GM18498 (cell line): ENCODE results near the gene NLRC3.
"Not testable (repeated sequence)": the region's sequence is repeated elsewhere in the genome, so short reads cannot be mapped to it uniquely, and the experiment has no call there.

Experiments used
- ATAC-seq: cut with Tn5 transposase; IDR thresholded peaks from one replicate; pipeline ENCODE4 v1.9.1; 2021; ENCODE audit warnings: mild to moderate bottlenecking, moderate library complexity; ENCODE audit not compliant: unreplicated experiment

The NLRC3 gene

DNA sequence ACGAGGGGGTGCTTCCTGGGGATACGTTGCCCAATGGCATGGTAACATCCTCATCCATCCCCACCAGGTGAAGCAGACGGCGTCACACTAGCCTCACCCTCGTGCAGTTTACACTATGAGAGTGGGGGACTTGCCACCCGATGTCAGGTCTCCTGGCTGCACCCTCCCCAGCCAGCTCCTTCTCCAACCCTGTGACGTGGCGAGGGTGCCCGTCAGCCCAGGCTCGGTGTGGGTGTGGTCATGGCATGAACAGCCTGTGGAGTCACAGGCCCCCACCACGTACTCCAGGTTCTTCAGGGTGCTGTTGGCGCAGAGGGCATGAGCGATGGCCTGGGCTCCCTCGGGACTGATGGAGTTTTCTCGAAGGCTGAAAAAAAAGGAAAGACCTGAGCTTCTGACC, 28.3 kb downstream of the NLRC3 start:
- ATAC-seq: no peak

DNA sequence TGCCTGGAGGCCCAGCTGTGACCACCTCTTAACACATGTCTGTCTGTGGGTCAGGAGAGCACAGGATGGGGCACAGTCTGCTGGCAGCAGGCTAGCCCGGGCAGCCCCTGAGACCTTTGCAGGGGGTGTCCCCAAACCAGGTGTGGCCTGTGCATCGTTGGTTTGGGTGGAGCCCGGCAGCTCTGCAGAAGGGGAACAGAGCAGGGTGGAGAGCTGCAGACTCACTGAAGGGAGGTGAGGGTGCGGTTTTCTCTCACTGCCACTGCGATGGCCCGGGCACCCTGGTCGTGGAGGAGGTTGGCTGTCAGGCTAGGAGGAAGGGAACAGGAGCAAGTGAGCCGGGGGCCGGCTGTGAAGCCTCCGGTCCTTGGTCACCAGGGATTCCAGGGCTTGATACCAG, 28.8 kb downstream of the NLRC3 start:
- no peak for ATAC-seq

DNA sequence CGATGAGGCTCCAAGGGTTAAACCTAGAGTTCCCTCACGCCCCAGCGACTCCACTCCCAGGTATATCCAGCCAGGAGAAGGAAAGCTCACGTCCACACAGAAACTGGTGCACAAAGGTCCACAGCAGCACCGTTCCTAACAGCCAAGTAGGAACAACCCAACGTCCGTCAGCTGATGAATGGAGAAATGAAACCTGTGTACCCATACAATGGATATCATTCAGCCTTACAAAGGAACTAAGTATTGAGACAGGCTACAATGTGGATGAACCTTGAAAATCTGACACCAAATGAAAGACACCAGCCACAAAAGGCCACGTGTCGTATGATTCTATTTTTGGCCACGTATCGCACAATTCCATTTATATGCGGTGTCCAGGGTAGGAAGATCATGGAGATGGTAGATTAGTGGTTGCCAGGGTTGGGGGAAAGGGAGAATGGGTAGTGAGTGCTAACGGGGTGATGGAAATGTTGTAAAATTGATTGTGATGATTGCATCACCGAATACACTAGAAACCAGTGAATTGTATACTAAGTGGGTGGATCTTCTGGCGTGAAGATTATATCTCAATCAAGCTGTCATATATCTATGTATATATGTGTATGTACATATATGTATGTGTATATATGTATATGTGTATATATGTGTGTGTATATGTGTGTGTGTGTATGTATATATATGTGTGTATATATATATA, 30.1 kb downstream of the NLRC3 start:
- no peak for ATAC-seq

DNA sequence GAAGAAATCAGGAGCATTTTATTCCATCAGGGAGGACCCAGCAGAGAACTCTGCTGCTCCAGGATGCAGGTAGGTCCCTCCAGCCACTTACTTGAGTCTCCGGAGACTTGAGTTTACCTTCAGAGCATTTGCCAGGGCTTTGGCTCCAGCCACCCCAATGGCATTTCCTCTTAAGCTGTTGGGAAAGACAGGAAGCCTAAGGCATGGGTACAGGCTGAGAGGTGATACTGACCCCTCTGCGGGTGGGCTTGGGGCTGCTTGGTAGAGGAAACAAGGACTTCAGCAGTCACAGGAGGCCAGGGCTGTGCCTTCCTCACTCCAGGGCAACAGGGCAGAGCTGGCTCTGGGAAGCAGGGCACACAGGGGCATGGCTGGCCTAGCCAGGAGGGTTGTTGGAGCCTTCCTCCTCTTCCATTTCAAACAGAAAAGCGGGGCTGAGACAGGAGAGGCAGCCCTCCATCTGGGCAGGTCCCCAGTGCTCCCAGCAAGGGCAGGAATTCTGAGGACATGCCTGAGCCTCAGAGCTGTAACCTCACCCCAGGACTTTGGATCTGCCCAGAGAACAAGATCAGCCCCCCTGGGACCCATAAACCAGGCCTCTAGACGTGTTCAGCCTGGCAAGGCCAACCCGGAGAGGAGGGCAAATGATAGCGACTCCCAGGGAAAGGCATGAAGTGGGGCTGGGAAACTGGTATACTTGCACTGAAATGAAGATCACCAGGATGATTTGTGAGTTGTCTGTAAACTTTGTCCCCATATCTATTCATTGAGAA, 34.4 kb downstream of the NLRC3 start:
- no peak for ATAC-seq

DNA sequence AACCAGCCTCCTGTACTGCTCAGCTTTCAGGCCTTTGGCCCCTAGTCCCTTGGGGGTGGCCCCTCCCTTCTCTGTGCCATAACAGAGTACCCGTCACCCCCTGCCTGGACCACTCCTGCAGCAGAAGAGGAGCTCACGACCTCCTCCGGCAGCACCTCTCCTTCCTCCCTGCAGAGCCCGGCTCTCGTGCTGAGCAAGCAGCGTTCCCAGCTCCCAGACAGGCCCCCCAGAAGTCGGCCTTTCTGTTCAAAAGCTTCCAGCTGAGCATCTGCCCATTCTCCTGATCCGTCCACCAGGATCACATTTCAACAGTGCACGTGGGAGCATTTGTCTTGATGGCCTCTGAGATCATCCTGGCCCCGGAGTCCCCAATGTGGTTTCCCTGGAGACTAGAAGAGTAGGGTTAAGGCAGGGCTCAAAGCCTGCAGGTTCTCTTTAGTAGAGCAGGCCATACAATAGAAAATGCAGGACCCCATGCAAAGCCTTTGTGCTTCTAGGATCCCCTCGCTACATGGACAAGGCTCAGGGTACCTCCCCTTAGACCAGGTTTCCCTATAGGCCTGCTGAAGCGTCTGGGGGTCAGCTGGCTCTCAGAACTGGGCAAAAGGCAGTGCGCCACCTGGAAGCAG, 35.6 kb downstream of the NLRC3 start:
- ATAC-seq: no peak

DNA sequence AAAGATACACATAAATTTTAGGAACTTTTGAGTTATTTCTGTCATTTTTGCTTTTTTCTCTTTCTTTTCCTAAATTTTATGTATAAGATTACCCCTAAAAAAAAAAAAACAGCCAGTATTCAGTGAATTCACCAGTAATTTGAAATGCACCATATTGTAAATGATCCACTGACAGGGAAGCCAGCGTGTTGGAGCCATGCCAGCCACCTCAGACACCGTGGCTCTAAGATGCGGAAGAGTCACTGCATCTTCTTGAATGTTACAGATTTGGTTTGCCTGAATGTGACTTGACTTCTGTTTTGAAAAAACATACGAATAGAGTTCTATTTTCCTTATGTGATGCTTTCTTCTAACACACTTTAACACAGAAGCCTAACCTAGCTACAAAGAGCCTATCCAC, 39.0 kb downstream of the NLRC3 start:
- ATAC-seq: no peak

DNA sequence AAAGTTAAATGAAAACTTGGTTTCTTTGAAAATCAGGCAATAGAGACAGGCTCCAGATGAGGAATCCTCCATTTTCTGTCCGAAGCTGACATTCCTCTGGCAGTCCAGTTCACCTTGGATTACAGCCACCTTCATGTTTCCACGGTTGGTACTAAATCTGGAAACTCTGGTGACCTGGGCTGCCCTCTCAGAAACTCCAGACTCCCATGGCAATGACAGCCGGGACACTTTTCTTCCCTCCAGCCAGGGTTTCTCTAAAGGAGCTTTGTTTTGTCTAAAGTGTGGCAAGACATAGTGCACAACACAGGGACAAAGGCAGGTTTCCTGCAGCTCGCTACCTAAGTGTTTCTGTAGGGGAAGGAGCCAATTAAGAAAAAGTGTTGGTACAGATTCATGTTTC, 40.4 kb downstream of the NLRC3 start:
- no peak for ATAC-seq

DNA sequence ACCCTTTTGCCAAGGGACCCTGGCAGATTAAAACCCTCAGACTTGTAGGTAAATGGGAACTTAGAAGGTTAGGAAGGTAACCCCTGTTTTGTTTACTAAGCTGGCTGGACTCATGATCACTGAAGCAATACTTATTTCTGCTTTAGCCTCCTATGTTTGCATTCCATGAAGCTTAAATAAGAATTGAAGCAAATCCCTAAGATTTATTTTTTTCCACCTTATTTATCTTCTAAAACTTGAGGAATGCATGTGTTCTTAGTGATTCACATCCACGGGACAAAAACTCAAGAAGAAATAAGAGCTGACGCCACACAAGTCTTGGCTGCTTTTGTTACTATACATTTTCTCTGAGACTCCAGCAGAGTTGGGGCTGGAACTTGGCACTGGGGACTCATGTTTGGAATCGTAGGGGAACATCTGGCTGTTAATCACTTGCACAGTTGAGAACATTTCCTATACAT, 40.9 kb downstream of the NLRC3 start:
- ATAC-seq: no peak

DNA sequence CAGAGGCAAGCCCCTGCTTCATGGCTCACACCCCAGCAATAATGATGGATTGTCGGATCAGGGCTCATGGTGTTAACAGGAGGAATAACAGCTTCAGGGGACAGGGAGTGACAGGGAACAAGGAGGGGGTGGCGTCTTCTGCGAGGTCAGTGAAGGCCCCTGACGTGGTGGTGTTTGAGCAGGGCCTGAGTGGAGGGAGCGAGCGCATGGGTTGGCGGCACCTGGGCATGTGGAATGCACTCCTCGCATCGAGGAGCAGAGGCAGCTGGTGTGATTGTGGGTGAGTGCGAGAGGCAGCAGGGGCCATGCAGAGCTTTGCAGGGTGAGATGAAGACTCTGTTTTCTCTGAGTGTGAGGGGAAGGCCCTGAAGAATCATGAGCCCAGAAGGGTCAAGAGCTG, 43.1 kb downstream of the NLRC3 start:
- no peak for ATAC-seq

DNA sequence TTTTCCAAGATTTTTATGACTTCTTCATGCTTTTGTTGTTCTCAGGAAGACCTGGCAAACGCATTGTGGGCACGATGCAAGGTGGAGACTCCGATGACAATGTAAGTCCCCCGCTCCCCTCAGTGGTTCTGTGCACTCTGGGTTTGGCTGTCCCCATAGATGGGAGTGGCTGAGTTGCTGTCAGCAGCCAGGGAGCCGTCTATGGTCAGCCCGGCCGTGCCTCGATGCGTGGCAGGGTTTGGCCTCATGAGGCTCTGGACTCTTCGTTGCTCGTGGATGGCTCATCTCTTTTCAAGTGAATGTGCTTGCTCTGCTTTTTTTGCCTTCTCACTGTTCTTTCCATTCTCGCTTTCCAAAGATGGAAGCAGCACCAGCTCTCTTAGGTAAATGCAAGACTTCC, 44.5 kb downstream of the NLRC3 start:
- ATAC-seq: no peak

DNA sequence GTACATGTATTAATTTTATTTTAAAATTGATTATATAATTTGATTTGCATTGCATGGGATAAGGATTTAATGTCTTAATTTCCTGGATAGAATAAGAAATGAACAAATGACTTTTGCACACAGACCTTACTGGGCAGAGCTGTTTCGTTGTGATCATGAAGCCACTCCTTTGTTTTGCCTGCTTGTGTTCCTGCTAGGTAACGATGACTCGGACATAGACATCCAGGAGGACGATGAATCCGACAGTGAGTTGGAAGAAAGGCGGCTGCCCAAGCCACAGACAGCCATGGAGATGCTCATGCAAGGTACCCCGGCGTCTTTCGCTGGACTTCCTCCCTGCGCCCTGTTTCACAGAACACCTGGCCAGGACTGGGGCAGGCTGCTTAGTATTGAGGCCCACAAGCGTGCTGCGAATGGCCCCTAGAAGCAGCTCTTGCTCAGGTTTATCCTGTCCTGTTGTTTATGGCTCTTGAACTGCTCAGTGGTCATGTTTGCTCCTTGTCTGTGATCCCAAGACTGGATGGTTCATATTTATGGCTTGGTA, 46.8 kb downstream of the NLRC3 start:
- ATAC-seq: no peak

DNA sequence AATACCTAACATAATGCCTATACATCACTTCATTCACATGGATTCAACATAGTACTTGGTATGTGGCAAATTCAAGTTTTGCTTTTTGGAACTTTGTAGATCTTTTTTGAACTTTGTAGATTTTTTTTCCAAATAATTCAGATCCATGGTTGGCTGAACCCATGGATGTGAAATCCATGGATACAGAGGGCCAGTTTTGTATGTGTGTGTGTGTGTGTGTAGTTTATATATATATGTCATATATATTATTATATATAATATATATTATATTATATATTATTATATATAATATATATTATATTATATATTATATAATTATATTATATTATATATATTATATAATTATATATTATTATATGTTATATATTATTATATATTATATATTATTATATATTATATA, 48.0 kb downstream of the NLRC3 start:
- no peak for ATAC-seq

DNA sequence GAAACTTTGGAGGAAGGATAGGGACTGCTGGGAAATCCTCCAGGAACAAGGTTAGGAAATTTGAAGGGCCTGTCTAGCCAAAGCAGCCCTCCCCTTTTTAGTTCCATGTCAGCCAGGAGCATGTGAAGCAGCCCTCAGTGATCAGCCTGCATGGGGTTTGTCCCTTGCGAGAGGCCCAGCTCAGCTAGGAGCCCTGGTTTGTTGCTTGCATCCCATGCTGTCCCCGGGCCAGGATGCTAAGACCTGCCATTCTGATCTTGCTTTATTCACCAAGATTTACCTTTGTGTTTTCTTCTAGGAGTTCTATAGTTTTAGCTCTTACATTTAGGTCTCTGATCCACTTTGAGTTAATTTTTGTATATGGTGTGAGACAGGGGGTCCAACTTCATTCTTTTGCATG, 48.8 kb downstream of the NLRC3 start:
- no peak for ATAC-seq

DNA sequence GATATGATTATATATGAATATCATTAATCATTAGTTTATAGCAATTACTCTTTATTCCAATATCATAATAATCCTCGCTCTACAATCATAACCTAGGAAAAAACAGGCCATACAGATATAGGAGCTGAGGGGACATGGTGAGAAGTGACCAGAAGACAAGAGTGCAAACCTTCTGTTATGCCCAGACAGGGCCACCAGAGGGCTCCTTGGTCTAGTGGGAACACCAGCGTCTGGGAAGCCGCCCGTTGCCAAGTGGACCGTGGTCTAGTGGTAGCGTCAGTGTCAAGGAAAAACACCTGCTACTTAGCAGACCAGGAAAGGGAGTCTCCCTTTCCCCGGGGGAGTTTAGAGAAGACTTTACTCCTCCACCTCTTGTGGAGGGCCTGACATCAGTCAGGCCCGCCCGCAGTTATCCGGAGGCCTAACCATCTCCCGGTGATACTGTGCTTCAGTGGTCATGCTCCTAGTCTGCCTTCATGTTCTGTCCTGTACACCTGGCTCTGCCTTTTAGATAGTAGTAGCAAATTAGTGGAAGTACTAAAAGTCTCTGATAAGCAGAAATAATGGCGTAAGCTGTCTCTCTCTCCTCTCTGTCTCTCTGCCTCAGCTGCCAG, 49.9 kb downstream of the NLRC3 start:
- ATAC-seq: not testable (repeated sequence)

DNA sequence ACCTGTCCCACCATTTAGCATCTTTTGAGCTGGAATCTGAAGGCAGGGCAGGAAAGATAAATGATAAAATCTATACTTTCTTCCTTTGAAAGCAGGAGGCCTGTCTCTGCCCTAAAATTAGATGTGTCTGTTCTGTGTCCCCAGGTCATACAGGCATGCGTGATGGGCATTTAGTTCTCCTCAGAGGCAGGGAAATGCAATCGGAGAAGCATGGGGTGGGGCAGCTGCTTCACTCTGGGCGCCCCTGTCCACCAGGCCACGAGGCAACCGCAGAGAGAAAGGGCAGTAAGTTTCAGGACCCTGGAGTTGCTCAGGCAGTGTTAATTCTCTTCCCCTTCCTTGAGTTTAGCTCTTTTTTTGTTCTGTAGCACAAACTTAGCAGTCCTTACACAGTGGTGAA, 51.3 kb downstream of the NLRC3 start:
- ATAC-seq: no peak

DNA sequence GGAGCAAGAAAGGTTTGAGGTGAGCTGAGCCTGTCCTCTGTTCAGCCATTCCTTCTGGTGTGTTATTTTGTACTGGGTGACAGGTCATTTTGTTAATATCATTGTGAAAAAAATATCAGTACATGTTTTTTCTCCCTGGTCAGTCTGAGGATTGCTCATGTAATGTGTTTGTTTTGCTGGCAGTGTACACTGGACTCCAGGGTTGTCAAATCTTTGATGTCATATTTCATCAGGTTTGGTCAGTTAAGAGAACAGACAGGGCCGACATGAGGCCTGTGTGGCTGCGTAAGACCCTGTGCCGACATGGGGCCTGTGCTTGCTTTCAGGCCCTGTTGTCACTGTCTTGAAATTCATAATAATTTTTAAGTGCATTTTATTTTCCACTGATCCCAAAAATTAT, 53.9 kb downstream of the NLRC3 start:
- no peak for ATAC-seq

DNA sequence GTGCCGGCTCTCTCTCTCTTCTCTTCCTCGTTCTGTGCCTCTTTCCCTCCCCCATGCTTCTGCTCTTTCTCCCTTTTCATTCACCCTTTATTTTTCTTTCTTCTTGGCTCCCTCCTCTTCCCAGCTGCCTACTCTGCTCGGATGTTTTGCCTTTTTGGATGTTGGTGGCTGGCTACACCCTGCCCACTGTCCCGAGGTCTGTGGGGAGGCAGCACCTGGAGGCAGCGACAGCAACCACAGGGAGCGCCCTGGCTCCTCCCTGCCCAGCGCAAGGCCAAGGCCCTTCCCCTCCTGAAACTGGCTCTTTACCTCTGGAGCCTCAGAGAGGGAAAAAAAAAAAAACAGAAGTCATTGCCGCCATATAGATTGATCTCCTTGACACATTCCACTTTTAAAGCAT, 56.4 kb downstream of the NLRC3 start:
- ATAC-seq: no peak

DNA sequence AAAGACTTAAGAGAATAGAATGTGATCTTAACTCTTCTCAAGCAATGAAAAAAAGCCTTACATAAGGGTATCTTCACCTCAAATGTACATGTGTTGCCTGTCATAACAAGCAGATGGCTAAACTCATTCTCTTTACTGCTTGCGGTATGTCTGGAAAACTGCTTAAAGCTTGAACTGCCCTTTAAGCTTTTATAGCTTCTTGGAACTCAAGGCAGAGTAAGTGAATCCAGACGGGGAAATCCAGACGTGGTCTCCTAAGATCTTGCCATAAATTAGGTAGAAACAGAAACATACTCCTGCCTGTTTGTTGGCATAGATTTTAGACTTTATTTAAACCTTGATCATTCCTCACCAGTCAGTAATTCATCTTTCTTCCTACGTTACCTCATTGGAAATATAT, 56.8 kb downstream of the NLRC3 start:
- no peak for ATAC-seq

DNA sequence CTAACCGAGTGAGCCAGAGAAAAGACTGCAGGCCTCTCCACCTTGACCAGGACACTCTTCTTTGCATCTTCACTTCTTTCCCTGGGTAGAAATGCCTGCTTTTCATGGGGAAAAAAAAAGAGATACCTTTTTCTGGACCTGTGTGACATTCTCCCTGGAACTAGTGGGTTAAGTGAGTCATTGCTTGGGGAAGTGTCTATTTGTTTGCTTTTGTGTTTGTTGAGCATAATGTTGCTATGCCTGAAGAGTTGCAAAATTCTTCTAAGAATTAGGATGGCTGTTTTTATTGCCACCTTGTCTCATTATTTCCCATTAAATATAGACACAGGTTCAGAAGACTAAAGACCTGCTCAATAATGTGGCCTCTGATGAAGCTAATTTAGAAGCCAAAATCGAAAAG, 57.6 kb downstream of the NLRC3 start:
- no peak for ATAC-seq

DNA sequence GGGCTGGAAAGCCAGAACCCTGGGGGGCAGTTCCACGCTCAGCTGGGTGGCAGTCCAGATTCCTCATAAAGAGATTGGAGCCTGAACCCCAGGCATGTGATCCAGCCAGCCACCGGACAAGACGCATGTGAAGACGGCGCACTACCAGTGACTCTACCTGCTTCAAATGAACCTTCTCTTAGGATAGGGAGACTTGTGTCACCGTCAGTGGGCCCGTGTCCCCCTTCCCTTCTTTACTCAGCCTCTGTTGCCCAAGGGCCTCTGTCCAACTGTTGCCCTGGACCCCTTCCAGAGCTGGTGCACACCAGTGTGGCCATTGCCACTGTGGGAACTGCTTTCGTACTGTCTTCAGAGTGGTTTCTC, 58.2 kb downstream of the NLRC3 start:
- ATAC-seq: no peak

DNA sequence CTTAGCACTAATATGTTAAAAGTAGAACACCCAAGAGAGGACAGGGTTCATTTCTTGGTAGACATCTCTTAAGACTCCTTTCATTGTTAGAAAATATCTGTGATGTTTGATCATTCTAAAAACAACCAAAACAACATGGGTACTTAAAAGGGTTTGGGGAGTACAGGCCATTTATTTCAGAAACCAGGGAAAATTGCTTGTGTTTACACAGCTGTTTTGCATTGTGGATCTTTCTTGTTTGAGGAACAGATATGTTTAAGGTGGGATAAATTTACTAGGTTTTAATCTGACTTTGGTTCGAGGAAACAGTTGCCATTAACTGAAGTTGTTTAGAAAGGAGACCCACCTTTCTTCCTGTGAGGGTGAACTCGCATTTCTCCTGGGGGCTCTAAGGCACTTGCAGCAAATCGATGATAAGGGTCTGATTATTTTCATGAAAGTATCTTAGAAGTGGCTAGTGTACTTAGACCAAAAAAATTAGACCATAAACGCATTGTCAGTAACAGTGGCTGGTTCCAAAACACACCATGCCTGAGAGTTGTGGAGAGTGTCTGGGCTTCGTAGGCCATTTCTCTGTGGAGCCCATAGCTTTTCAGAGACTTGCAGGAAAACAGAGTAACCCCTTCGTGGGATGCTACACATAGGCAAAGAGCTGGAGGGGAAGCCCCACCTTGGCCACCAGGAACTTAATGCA, 58.8 kb downstream of the NLRC3 start:
- ATAC-seq: no peak
